ENCODE data around the gene GRIA1. TPM values are rescaled to one million over a fixed set of nuclear protein-coding genes. Genes with fewer than 3 reads are reported as not detected.

GRIA1 gene
- total and polyA plus RNA-seq, 2 of the 13 experiments (the other 11 are each of a cell fraction or from before 2014, with no cell fraction given): not detected

GRCh38 chr5:153504726-153505125 lies 14.3 kb downstream of the GRIA1 start:
- ATAC-seq (no peak), FAIRE-seq (no peak), DNase-seq (ENCODE audit: low spot score) (no peak)
- no TSS peak for BruUV-seq (replicated peaks)
- Histone ChIP-seq H3K27ac (ENCODE audit: extremely low read length, insufficient read depth, low read length) (no peak overlapping the region), H3K36me3 (replicated peaks in 1 of 2; ENCODE audit: control insufficient read depth in 1 of 2, insufficient read depth in 2 of 2, low read length in 2 of 2) (no peaks in the 10 kb centered on the region), H2AFZ (ENCODE audit: low read length) (no peak overlapping the region), H3K79me2 (ENCODE audit: insufficient read depth, low read length) (no peaks in the 10 kb centered on the region), H3K9me3 (ENCODE audit: low read length) (no peaks in the 10 kb centered on the region), H3K4me2 (ENCODE audit: low read depth, low read length) (no peak overlapping the region), H3K9ac (ENCODE audit: insufficient read depth, low read depth, low read length) (no peak overlapping the region), H3K4me1 (ENCODE audit: insufficient read depth, low read length) (no peaks in the 10 kb centered on the region), H3K4me3 (replicated peaks in 1 of 3; ENCODE audit: insufficient read depth in 1 of 3, low read depth in 2 of 3, low read length in 3 of 3) (no peak overlapping the region), H4K20me1 (ENCODE audit: insufficient read depth, low read length) (no peaks in the 10 kb centered on the region), H3K27me3 (ENCODE audit: control insufficient read depth in 1 of 2, insufficient read depth in 2 of 2, low read length in 2 of 2) (no peaks in the 10 kb centered on the region)
- TF ChIP-seq GZF1 (CRISPR knock-in tag; IDR thresholded peaks at IDR 0.05): no peak
- intact Hi-C loops (cut with micrococcal nuclease; ENCODE audit: unreplicated experiment): no loop called here
- CTCF ChIA-PET (ENCODE audit: low intra/inter-chr PET ratio, low total read pairs): no interaction called here
- POLR2A ChIA-PET: no interaction called here
- in situ Hi-C loops (cut with HindIII; ENCODE audit: extremely low pct_ligation_motif_present, low pct_unique_long_range_greater_than_20kb): no loop called here
- 0% methylated on average over 2 of the region's 3 CpGs for WGBS (ENCODE audit: low lambda C conversion rate)

GRCh38 chr5:153508700-153509099 lies 18.2 kb downstream of the GRIA1 start:
- Histone ChIP-seq H3K9ac (ENCODE audit: insufficient read depth, low read depth, low read length) (no peak overlapping the region), H3K9me3 (ENCODE audit: low read length) (no peaks in the 10 kb centered on the region), H3K36me3 (replicated peaks in 1 of 2; ENCODE audit: control insufficient read depth in 1 of 2, insufficient read depth in 2 of 2, low read length in 2 of 2) (no peaks in the 10 kb centered on the region), H3K4me1 (ENCODE audit: insufficient read depth, low read length) (no peaks in the 10 kb centered on the region), H3K4me2 (ENCODE audit: low read depth, low read length) (no peak overlapping the region), H3K4me3 (replicated peaks in 1 of 3; ENCODE audit: insufficient read depth in 1 of 3, low read depth in 2 of 3, low read length in 3 of 3) (no peak overlapping the region), H3K79me2 (ENCODE audit: insufficient read depth, low read length) (no peaks in the 10 kb centered on the region), H2AFZ (ENCODE audit: low read length) (no peak overlapping the region), H3K27me3 (ENCODE audit: control insufficient read depth in 1 of 2, insufficient read depth in 2 of 2, low read length in 2 of 2) (no peaks in the 10 kb centered on the region), H3K27ac (ENCODE audit: extremely low read length, insufficient read depth, low read length) (no peak overlapping the region), H4K20me1 (ENCODE audit: insufficient read depth, low read length) (no peaks in the 10 kb centered on the region)
- POLR2A ChIA-PET: no interaction called here
- DNase-seq (ENCODE audit: low spot score) (no peak), FAIRE-seq (no peak), ATAC-seq (no peak)
- CTCF ChIA-PET (ENCODE audit: low intra/inter-chr PET ratio, low total read pairs): no interaction called here
- BruUV-seq (replicated peaks): no TSS peak
- WGBS (ENCODE audit: low lambda C conversion rate): 0% methylated on average over 1 of the region's 1 CpG
- intact Hi-C loops (cut with micrococcal nuclease; ENCODE audit: unreplicated experiment): no loop called here
- TF ChIP-seq ETV5 (CRISPR knock-in tag; IDR thresholded peaks at IDR 0.05; ENCODE audit: borderline replicate concordance): no peak
- no peak for TF ChIP-seq SAFB2 (CRISPR knock-in tag; IDR thresholded peaks at IDR 0.05; ENCODE audit: borderline replicate concordance, low read depth)
- TF ChIP-seq TCF7L2 (IDR thresholded peaks at IDR 0.05; ENCODE audit: low read depth, low read length): no peak
- TF ChIP-seq RBM39 (IDR thresholded peaks at IDR 0.05; ENCODE audit: low read depth, low read length, poor library complexity, severe bottlenecking): no peak
- in situ Hi-C loops (cut with HindIII; ENCODE audit: extremely low pct_ligation_motif_present, low pct_unique_long_range_greater_than_20kb): no loop called here
